Ramos (cell line): ENCODE data around the gene CRYGD.
"Not testable (repeated sequence)": the region's sequence is repeated elsewhere in the genome, so short reads cannot be mapped to it uniquely, and the experiment has no call there.

Experiments used
- in situ Hi-C: fragments of 300-500 bp; cut with MboI; formaldehyde crosslinking; loops from one replicate; pipeline ENCODE4 v1.14.3; 2022; ENCODE audit warnings: low sequenced_read_pairs; ENCODE audit not compliant: unreplicated experiment

The CRYGD gene

DNA sequence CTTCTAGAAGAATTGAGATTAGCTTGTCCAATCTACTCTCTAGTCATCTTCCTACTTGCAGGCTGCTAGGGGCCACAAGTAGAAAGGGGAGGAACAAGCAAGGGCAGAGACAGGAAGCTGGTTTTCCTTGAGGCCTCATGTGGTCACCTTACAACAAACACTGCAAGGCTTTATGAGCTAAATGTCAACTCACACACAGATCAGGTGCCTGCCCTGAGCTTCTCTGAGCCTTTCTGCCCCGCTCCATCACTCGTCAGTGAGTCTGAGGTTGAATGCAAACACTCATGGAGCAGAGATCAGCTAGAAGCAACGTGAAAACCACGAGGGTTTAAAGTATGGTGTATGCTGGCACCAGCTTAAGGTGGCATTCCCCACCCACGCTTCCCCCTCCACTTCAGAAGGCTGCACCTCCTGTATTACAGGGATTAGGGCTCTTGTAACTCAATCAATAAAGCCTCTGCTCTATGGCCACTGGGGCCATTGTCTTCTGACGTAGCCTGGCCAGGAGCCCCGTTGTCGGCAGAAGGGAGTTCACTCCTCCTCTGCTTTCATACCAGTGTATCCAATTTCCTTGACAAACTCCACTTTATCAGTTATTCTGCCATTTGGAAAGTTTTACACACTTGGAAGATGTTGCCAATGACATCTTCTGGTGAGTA lies 10.7 kb upstream of the CRYGD start:
- in situ Hi-C loops: no loop called here

GRCh38 chr2:208130712-208131110 lies 6.4 kb upstream of the CRYGD start:
- in situ Hi-C loops: no loop called here

DNA sequence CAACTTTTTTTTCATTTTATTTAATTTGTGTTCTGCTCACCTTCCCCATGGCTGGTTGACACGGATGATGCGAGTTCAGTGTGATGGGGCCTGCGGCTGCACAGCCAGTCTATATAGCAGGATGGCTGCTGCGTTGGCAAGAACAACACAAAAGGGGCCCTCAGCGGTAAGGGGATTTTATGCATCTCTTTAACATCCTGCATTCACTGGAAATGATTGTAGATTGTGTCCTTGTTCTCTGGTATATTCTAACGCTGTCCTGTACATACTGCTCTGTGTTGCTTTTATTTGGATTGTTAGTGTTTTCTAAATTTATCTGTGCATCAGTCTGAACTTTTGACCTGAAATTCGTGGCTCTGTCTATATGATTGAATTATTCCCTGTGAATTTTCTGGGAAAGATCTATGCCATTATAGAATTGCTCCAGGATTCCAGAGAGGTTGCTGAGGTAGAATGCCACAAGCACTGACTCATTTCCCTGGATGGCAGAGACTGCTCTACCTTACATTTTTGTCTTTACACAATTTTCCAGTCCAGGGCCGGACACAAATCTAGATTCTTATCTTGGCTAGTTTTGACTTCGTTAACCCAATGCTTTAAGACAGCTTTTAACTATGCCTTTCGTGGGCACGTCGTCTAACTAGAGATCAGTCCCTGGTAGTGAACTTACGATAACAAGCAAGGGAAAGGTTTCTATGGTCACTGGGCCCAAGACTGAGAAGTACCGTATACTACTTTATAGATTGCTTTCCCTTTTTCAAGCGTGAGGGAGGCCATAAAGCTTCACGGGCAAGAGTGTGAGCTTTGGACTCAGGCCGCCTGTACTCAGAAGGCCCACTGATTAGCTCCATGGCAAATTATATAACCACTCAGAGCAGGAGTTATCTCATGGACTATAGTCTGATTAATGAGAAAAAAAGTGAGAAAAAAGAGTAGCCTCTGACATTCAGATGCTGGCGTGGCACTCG lies 5.7 kb upstream of the CRYGD start, which contains the start of gene CRYGC:
CRYGC (minus strand) TSS at position 85 of the 968 bp plus-strand sequence; CDS start at position 49, 36 bp downstream.
- in situ Hi-C loops: no loop called here

GRCh38 chr2:208128136-208128535 lies 3.8 kb upstream of the CRYGD start:
- in situ Hi-C loops: no loop called here

- in situ Hi-C loops: no loop called here
Observed at GRCh38 chr2:208127090-208127489, 2.8 kb upstream of the CRYGD start.

GRCh38 chr2:208125251-208125650 lies 927 bp upstream of the CRYGD start:
- in situ Hi-C loops: no loop called here

DNA sequence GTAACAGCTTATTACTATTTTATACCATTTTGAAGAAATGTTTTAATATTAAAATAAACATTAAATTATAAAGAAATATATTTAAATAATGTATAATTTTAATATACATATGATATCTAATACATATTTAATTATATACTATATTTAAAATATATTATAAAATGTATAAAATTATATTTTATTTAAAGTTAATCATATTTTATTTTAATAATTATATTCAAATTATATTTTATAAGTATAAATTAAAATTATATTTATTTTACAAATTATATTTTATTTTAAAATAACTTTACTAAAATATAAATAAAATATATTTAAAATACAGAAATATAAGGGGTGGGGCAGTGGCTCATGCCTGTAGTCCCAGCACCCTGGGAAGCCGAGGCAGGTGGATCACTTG lies 2.1 kb downstream of the CRYGD start:
- in situ Hi-C loops: no loop called here

- in situ Hi-C loops: no loop called here
Observed at GRCh38 chr2:208118918-208119317, 5.4 kb downstream of the CRYGD start.

- in situ Hi-C loops: not testable (repeated sequence)
Observed at GRCh38 chr2:208117390-208117789, 6.9 kb downstream of the CRYGD start.

DNA sequence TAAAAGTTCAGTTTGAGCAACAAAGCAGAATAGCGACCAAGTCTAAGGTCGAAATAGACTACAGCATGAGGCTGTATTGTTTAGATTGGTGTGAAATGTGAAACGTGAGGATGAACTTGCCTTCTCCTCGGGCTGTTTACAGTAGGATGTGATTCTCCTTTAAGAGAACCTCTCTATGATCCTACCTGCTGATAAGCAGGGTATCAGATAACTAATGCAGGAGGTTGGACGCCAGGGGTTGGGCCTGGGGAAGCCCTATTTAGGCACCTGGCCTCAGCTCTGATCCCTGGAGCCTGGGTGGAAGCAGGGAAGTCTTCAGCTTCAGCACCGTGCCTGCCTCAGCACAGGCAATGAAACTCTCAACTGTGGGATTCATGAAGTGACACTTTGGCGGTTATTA lies 11.4 kb downstream of the CRYGD start:
- in situ Hi-C loops: no loop called here

DNA sequence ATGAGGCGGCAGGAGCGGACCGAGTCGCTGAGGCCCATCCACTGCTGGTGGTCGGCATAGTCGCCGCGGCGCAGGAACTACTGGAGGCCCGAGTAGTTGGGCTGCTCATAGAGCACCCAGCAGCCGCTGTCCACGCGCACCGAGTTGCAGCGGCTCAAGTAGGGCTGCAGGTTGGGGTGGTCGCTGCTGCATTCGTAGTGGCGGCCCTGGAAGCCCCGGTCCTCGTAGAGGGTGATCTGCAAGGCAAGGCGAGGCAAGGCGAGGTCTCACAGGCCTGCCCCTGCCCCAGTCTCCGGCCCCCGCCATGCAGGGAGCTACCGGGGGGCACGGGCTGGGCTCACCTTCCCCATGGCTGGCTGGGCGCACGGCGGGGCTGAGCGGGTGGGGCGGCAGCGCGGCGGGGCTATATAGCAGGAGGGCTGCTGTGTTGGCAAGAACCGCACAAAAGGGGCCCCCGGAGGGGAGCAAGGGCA lies 12.0 kb downstream of the CRYGD start:
- in situ Hi-C loops: not testable (repeated sequence)

- in situ Hi-C loops: no loop called here
Observed at GRCh38 chr2:208103616-208104015, 20.7 kb downstream of the CRYGD start.

DNA sequence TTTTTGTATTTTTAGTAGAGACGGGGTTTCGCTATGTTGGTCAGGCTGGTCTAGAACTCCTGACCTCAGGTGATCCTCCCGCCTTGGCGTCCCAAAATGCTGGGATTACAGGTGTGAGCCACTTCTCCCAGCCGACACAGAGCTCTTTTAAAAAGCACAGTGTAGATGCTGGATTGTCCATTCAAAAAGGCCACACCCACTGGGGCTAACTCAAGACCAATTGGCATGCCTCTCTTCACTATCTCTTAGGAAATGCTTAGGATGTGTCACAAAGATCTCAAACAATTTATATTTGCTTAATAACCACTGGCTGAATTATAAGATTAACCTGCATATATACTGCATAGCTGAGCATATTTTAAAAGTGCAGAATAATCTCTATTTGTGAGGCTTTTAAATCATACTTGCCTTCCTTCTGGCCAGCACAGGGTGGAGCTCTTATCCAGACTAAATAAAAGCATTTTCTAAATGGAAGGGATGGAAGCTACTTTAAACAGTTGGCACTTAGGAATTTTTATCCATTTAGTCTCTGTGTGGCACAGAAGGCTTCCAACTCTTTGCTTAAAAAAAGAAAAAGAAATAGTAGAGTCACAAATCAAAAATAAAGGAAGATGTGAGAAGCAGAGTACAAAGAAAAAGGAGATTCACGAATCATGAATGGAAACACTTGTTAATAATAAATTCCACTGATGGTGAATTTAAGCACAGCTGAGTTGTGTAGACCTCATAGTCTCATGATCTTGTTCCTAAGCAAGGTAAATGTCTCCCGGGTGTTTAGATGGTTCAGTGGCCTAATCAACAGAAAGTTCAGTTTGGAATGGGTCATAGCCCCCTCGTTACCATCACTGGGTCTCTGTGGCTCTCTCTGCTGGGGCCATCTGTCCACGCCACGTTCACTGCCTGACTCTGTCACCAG lies 22.4 kb downstream of the CRYGD start:
- in situ Hi-C loops: no loop called here

DNA sequence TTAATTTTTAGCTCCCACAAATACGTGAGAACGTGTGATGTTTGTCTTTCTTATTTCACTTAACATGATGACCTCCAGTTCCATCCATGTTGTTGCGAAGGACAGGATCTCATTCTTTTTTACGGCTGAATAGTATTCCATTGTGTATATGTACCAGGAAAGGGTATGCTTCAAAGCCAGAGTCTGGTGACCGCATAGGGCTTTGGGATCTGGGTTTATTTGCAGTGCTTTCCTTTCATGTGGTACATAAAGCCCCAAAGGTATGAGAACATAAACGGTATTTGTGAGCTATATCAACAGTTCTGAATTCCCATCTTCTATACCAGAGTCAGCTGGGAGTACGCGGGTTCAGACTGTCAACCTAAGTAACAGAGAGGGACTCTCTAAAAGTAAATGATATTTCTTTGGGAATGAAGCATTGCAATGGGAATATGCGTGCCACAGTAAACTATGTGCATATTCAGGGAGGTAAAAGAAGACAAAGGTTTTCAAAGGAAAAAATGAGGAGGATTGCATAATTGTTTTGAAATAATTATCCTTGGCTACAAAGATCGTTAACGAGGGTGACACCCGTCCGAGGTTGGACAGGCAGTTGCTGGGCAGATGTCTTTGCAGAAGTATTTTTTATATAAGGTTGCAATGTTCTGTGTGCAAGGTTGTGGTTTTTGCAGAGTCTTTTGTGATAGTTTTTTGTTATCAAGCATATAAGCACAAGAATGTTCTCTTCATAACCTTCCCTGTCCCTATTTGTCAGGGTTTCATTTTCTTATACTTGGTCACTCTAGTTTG lies 24.4 kb downstream of the CRYGD start:
- in situ Hi-C loops: no loop called here

GRCh38 chr2:208098701-208099100 lies 25.6 kb downstream of the CRYGD start:
- in situ Hi-C loops: not testable (repeated sequence)

DNA sequence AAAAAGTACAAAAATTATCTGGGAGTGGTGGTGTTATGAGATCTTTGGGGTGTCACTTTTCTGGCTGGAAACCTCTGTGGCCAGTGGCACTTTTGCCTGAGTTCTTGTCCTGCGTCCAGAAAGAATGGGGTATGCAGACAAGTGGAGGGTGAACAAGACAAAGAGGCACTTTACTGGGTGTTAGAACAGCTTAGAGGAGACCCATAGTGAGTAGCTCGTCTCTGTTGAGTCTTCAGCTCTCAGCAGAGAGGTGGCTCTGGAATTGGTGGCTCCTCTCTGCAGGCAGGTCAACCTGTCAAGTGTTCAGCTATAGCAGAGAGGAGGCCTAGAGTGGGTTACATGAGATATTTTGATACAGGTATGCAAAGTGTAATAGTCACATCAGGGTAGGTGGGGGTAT lies 26.1 kb downstream of the CRYGD start:
- in situ Hi-C loops: no loop called here

GRCh38 chr2:208097801-208098200 lies 26.5 kb downstream of the CRYGD start:
- in situ Hi-C loops: no loop called here

DNA sequence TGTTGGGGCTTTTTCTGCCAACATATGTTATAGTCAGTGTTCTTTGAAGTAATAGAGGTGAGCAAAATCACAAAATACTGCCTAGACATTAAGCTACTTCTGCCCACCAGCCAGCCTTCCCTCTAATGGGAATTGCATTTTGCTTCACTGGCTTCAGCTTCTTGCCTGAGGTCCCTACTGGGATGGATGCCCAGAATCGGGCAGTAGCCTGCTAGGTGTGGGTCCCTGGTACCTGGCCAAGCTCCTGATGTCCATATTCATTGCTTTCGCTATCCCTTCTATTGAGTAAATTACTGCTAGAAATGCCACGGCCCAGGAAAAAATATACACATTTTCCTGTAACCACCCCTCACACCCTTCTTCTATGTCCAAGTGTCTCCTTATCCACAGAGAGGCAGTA lies 27.0 kb downstream of the CRYGD start:
- in situ Hi-C loops: no loop called here

DNA sequence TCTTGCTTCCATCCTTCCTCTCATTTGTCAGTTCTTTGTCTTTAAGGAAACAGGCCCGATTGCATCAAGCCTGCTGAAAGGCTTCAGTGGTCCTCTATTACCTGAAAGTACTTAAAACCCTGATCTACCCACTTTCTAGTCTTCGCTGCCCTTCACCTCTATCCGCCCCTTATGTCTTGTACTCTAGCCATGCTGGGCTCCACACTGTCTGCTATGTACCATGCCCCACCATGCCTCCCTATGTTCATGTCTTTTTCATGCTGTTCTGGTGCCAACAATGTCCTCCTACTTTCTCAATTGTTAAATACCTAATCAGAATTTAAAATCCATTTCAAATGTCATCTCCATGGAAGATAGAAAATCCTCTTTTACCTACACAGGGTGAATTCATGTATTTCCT lies 28.2 kb downstream of the CRYGD start:
- in situ Hi-C loops: no loop called here
